ENCODE measurements around the gene SAE1. TPM values are rescaled to one million over a fixed set of nuclear protein-coding genes. Genes with fewer than 3 reads are reported as not detected.

Gene SAE1
- total RNA-seq, 1 experiment from 2014 or later = 148 TPM

- DNase-seq = peak in 1 of 2 experiments; percentile 26
- H3K79me2 ChIP-seq (ENCODE audit: low read depth) = peaks cover 58% of the 10 kb centered on the region
- H3F3A ChIP-seq (ENCODE audit: insufficient read depth, low read depth) = peaks cover 55% of the 10 kb centered on the region
- TF ChIP-seq EZH2 (IDR thresholded peaks at IDR 0.05; ENCODE audit: low read depth) (no peak), CTCF (conservative IDR thresholded peaks at IDR 0.05) (no peak)
- H3K4me2 ChIP-seq = peak overlapping the region; percentile 60
- no TSS peak for BruUV-seq (replicated peaks)
- H4K20me1 ChIP-seq (ENCODE audit: insufficient read depth) = peaks cover 6% of the 10 kb centered on the region; the same call in 1 of the 2 replicates
- H3K36me3 ChIP-seq (ENCODE audit: low read depth) = peaks cover 38% of the 10 kb centered on the region
- intact Hi-C loops (cut with micrococcal nuclease; ENCODE audit: unreplicated experiment) = loop anchor here (10.0 kb wide), 1 partner anchor 356 kb away; the partner anchor contains the start of gene NAPA
- CTCF ChIA-PET = interaction anchor here (0.5 to 1.7 kb wide), 4 partner anchors 10 to 459 kb away, joined by 3 to 6 read pairs (median 4); no protein-coding TSS in a partner anchor
- H3K4me1 ChIP-seq (replicated peaks; ENCODE audit: insufficient read depth) = peaks cover 48% of the 10 kb centered on the region
- no peaks in the 10 kb centered on the region for H3K27me3 ChIP-seq (ENCODE audit: insufficient read depth, low read depth)
- H3K9me3 ChIP-seq (ENCODE audit: insufficient read depth, low read depth) = no peaks in the 10 kb centered on the region
- H3K9me2 ChIP-seq (ENCODE audit: insufficient read depth) = no peaks in the 10 kb centered on the region
- no peak overlapping the region for H3K4me3 ChIP-seq
- POLR2A ChIA-PET (ENCODE audit: unreplicated experiment) = interaction anchor here (0.7 kb wide), 1 partner anchor 74 kb away, joined by 5 read pairs; no protein-coding TSS in a partner anchor
- peak overlapping the region; percentile 78 for H3K27ac ChIP-seq
- no peak overlapping the region for H2AFZ ChIP-seq
Observed at GRCh38 chr19:47158367-47158791, 27.7 kb downstream of the SAE1 start.

DNA sequence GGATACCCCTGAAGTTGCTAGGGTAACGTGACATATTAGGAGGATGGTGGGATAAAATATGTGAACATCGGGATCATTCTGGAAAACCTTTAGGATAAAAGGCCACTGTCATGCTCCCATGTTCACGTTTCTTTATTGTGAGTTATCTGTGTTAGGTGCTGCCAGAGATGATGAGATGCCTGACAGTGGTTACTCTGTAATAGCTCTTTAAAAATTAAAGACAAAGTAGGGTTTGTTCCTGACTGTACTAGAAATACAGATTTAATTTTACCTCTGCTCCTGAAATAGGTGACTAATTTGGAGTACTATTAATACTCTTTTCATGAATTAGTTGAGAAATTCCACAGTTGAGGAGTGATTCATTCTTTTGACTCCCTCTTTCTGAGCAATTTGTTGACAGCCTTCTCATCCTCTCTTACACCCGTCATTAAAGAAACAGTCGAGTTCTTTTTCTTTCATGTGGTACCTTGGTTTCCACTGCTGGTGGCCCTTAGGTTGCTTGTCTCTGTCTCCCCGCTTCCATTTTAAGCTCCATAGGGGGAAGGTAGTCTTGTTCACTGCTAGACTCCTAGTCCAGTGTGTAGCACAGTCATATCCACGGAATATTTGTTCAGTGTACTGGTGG lies 28.4 kb downstream of the SAE1 start:
- peaks cover 54% of the 10 kb centered on the region for H3K79me2 ChIP-seq (ENCODE audit: low read depth)
- no peaks in the 10 kb centered on the region for H3K27me3 ChIP-seq (ENCODE audit: insufficient read depth, low read depth)
- H3K4me2 ChIP-seq = peak overlapping the region; percentile 60
- ChIA-PET POLR2A (ENCODE audit: unreplicated experiment) (no interaction called here), CTCF (interaction anchor here (0.5 to 0.7 kb wide), 4 partner anchors 10 to 122 kb away, joined by 3 to 6 read pairs (median 3); no protein-coding TSS in a partner anchor)
- 0 out of 2 replicates have a peak, but pooled peaks cover 6% of the 10 kb centered on the region for H4K20me1 ChIP-seq (ENCODE audit: insufficient read depth)
- no peak overlapping the region for H2AFZ ChIP-seq
- BruUV-seq (replicated peaks) = no TSS peak
- peaks cover 37% of the 10 kb centered on the region for H3K36me3 ChIP-seq (ENCODE audit: low read depth)
- H3F3A ChIP-seq (ENCODE audit: insufficient read depth, low read depth) = peaks cover 48% of the 10 kb centered on the region
- no peaks in the 10 kb centered on the region for H3K9me3 ChIP-seq (ENCODE audit: insufficient read depth, low read depth)
- peaks cover 41% of the 10 kb centered on the region for H3K4me1 ChIP-seq (replicated peaks; ENCODE audit: insufficient read depth)
- intact Hi-C loops (cut with micrococcal nuclease; ENCODE audit: unreplicated experiment) = loop anchor here (10.0 kb wide), 1 partner anchor 356 kb away; the partner anchor contains the start of gene NAPA
- TF ChIP-seq EZH2 (IDR thresholded peaks at IDR 0.05; ENCODE audit: low read depth) = no peak
- no peak for TF ChIP-seq CTCF (conservative IDR thresholded peaks at IDR 0.05)
- H3K27ac ChIP-seq = peak overlapping the region; percentile 78
- no peak overlapping the region for H3K4me3 ChIP-seq
- no peaks in the 10 kb centered on the region for H3K9me2 ChIP-seq (ENCODE audit: insufficient read depth)
- peak in 1 of 2 experiments; percentile 49 for DNase-seq

DNA sequence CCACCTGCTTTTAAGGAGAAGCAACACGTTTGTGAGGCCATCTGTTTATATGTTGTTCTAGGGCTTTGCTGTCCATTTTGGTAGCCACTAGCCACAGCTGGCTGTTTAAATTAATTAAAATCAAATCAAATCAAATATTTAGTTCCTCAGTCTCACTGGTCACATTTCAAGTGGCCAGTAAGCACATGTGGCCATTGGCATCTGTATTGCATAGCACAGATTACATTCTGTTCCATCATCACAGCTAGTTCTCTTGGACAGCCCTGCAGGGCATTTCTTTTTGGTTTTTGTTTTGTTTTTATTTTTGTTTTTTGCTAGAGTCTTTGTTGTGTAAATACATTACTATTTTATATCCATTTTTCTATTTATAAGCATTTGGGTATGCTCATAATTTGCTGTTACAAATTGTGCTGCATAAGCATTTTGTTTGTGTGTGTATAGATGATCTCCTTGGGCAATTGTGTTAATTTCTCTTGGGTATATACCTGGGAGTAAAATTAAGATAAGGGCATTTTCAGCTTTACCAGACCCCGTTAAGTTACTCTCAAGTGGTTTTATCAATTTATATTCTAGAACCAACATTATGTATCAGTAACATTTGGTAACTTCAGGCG lies 31.3 kb downstream of the SAE1 start:
- Histone ChIP-seq H4K20me1 (ENCODE audit: insufficient read depth) (0 out of 2 replicates have a peak, but pooled peaks cover 6% of the 10 kb centered on the region), H3F3A (ENCODE audit: insufficient read depth, low read depth) (peaks cover 33% of the 10 kb centered on the region), H3K79me2 (ENCODE audit: low read depth) (peaks cover 26% of the 10 kb centered on the region), H3K9me2 (ENCODE audit: insufficient read depth) (no peaks in the 10 kb centered on the region), H3K4me2 (no peak overlapping the region), H3K9me3 (ENCODE audit: insufficient read depth, low read depth) (no peaks in the 10 kb centered on the region), H3K36me3 (ENCODE audit: low read depth) (peaks cover 24% of the 10 kb centered on the region; the same call in 1 of the 2 replicates), H3K4me1 (replicated peaks; ENCODE audit: insufficient read depth) (peaks cover 25% of the 10 kb centered on the region), H3K4me3 (no peak overlapping the region), H3K27ac (no peak overlapping the region), H2AFZ (no peak overlapping the region), H3K27me3 (ENCODE audit: insufficient read depth, low read depth) (no peaks in the 10 kb centered on the region)
- ChIA-PET POLR2A (ENCODE audit: unreplicated experiment) (no interaction called here), CTCF (no interaction called here)
- intact Hi-C loops (cut with micrococcal nuclease; ENCODE audit: unreplicated experiment) = no loop called here
- TF ChIP-seq CTCF (conservative IDR thresholded peaks at IDR 0.05) = no peak
- no peak for TF ChIP-seq EZH2 (IDR thresholded peaks at IDR 0.05; ENCODE audit: low read depth)
- no TSS peak for BruUV-seq (replicated peaks)
- no peak for DNase-seq

Data from PC-9 (cell line).